ENCODE data around the gene RCHY1.
"Not testable (repeated sequence)": the region's sequence is repeated elsewhere in the genome, so short reads cannot be mapped to it uniquely, and the experiment has no call there.

RCHY1 gene

DNA sequence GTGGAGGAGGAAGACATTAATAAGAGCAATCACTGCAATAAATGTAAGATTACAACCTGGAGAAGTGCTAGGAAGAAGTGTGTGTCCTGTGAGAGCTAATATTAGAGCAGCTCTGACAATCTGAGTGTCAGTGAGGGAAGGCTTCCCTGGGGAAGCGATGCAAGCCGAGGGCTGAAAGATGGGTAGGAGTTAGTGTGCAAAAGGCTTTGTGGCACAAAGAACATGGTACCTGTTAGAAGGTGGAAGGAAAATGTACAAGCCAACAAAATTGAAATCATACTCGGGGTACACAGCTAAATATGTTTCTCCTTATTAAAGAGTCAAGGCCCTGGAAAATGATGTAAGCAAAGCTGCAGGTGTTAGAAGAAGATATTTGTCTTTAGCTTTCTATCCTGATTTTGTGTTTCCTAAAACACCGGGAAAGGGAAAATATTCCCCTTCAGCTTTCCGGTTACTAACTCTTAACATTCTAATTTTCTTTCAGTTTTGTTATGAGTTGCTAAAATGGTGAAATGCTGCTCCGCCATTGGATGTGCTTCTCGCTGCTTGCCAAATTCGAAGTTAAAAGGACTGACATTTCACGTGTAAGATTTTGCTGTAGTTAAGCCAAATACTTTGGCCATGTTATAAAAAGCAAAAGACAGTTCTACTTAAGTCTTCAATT lies 878 bp upstream of the RCHY1 start:
- DNase-seq, result peak; percentile 71

DNA sequence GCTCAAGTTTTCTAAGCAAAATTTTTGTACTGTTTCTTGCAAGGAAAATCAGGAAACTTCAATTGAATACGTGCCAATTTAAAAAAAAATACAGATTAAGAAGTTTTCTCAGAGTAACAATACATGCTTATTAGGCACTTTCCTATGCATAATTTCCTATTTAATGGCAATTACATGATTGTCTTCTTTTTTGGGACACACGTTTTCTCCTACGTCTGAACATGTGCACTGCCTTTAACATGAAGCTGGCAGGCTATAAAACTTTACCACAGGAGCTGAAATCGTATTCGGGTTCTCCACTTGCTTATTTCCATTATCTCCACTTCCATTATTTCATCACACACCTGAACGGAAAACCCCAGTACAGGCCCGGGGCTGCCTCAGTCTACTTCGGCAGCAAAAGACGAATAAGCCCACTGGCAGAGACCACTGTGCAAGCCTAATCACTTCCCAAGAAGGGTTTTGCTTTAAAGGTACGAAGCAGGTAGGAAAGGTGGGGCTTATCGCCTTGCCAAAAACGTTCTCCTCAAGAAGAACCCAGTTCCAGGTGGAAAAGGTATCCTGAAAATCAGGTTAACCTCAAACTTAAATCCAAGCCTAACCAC lies 575 bp downstream of the RCHY1 start:
- DNase-seq, result no peak

DNA sequence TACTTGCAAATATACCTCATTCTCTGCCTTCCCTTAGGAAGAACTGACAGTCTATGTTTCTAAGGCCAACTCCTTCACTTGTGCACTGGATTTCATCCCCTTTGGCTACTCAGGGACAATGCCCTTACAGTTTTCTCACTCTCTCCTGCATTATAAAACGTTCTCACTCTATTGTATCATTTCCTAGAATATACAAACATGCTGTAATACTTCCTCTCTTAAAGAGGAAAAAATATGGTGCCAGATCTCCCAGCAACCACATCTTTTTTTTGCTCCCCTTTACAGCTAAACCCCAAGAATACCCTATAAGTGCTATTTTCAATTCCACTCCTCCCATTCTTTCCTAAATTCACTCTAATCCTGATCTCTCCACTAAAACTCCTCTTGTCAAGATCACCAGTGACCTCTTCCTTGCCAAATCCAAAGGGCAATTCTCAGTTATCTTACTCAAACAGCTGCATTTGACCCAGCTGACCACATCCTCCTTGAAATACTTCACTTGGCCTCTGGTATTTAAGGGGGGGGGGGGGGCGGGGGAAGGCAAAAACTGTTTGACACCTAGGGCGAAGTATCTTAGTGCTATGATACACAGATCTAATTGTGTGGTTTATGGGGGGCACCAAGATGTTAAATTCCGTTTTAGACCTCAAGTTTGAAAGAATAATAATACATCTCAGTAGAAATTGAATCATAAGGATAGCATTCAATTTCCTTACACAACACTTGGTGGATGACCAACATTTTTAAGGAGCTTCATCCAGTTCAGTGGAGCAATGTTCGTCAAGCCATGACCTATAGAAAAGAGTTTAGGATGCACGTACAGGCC lies 1.6 kb downstream of the RCHY1 start:
- DNase-seq, result peak; percentile 56

DNA sequence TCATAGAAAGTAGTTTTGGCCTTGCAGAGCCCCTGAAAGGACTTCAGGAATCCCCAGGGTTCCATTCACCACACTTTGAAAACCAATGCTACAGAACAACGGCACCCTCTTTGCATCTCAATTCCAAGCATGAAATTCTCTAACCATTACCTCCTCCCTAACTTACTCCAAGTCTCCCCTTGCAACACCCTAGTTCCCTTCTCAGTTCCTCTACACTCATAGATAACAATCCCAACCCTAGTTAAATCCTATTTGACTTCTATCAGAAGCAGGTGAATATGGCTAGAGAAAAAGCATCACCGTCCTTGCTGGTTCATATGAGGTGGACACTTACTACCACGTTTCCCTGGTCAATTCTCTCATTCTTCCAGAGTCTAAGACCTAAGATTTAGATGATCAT lies 2.4 kb downstream of the RCHY1 start:
- DNase-seq, result peak; percentile 25

DNA sequence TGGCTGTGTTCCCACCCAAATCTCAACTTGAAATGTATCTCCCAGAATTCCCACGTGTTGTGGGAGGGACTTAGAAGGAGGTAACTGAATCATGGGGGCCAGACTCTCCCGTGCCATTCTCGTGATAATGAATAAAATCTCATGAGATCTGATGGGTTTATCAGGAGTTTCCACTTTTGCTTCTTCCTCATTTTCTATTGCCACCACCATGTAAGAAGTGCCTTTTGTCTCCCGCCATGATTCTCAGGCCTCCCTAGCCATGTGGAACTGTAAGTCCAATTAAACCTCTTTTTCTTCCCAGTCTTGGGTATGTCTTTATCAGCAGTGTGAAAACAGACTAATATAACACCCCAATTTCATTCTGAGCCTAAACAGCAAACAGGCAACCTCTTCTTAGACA lies 4.6 kb downstream of the RCHY1 start:
- not testable (repeated sequence) for DNase-seq

GRCh38 chr4:75505630-75506029 lies 8.6 kb downstream of the RCHY1 start:
- DNase-seq, result no peak

DNA sequence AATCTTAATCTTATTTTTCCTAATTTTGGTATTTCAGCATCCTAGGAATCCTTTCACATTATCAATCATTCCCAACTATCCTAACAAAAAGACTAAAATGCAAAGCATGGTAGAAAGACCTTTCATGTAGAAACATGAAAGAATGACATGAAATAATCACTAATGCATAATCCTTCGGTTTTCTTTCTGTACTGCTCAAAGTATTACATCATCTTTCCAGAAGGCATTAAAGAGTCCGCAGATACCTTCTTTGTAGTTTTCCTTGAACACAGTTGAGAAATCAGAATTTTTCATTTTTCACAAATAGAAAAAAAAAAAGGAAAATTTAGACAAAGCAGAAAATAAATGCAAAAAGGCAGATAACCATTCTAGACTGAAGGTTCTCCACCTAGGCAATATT lies 11.5 kb downstream of the RCHY1 start:
- DNase-seq, result no peak

DNA sequence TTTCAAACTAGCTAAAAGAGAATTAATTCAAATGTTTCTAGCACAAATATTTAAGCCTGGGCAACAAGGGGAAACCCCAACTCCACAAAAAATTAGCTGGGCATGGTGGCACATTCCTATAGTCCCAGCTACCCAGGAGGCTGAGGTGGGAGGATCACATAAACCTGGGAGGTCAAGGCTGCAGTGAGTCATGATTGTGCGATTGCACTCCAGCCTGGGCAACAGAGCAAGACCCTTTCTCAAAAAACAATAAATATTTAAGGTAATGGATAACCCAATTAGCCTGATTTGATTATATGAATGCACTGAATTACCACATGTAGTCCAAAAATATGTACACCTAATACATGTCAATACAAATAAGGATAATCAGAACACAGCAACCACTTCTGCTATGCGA lies 14.3 kb downstream of the RCHY1 start:
- no peak for DNase-seq

GRCh38 chr4:75498041-75498440 lies 16.2 kb downstream of the RCHY1 start:
- DNase-seq, result no peak

GRCh38 chr4:75497133-75497532 lies 17.1 kb downstream of the RCHY1 start:
- no peak for DNase-seq

- no peak for DNase-seq
These were observed 17.8 kb downstream of the RCHY1 start for GRCh38 chr4:75496406-75496805.

GRCh38 chr4:75495476-75495875 lies 18.7 kb downstream of the RCHY1 start:
- DNase-seq, result peak; percentile 41

GRCh38 chr4:75494563-75494962 lies 19.6 kb downstream of the RCHY1 start:
- peak; percentile 82 for DNase-seq

DNA sequence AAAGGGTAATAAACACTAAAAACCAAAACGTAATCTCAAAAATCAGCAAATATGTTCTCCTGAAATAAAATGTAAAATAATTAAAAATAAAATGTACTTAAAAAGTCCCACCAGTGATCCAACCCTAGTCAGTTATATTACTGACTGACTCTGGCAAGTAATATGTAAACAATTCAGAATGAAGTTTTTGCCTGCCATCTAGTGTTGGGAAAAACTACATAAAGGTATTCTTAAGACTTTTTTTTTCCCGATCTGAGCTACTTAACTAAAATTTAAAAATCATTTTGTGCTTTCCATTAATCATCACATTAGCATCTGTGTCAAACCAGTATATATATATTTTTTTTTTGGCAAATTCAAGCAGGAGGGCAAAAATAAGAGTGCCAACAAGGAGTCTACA lies 24.0 kb downstream of the RCHY1 start:
- no peak for DNase-seq

DNA sequence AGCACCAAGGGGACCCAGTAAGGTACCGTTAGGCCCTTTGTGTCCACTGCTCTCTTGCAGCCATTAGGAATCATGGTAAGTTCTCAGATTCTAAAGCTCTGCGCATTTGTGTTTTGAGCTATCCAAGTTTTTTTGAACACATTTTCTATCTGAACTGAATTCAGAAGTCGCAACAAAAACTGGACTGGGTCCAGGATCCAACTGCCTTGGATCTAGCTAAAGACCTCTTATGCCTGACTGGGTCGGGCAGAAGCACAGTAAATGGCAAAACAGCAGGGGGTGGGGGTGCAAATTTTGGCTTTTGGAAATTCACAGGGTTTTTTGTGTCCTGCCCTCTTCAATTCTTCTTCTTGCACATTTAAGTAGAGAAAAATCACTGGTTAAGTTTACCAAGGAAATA lies 30.0 kb downstream of the RCHY1 start:
- no peak for DNase-seq

- DNase-seq, result no peak
These were observed 37.0 kb downstream of the RCHY1 start for GRCh38 chr4:75477201-75477600.

- no peak for DNase-seq
These were observed 43.5 kb downstream of the RCHY1 start for GRCh38 chr4:75470738-75471137.

DNA sequence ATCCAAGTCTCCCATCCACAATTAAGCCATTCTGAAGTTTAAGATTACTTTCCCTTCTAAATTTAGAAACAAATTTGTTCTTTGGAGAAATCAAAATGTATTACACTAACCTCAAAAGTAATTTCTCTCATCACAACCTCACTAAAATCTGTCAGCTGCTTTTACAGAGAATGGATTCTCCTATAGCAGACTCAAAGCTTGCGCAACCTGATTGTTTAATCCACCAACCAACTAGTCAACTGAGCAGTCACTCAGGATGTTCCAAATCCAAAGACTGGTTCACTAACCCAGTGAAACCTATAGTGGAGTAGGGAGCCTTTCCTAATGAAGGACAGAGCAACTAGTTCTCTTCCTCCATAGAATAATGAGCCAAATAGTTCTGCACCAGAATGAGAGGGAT lies 44.3 kb downstream of the RCHY1 start:
- no peak for DNase-seq

GRCh38 chr4:75457365-75457764 lies 56.8 kb downstream of the RCHY1 start:
- DNase-seq, result no peak

DNA sequence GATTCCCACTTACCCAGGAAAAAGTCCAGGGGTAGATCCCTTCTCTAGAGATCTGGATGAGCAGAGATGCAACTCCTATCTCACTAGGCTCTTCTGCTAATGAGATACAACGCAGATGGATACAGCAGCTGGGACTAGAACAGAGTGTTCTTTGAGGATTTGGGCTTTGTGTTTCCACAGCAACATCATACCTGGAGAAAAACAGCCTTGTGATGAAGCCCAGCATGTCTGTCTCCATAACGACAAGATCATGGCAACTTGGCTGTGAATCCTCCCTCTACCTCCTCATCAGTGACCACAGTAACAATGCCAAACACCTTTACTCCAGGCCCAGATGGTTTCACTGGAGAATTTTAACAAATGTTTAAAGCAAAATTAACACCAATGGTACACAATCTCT lies 80.1 kb downstream of the RCHY1 start:
- no peak for DNase-seq

DNA sequence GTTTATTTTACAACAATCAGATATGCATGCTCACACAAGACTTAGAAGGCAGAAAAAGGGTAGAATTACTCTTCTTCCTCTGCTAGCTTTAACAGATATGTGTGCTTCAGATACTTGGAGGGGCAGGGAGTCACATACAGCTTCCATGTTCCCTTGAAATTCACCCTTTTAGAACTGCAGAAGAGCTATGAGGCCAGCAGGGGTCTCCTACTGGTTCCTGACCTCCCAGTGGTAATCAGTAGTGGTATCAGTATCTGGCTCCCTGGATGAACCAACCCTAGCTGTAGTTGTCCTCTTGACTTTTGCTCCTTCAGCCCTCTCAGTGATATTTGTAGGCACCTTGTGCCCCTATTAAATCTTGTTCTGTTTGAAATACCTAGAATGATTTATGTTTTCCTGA lies 81.5 kb downstream of the RCHY1 start:
- no peak for DNase-seq

GRCh38 chr4:75429208-75429607 lies 85.0 kb downstream of the RCHY1 start:
- DNase-seq, result no peak
